Stimulated activated naive CD8-positive, alpha-beta T cell treated with anti-CD3 and anti-CD28 coated beads, Interleukin-15, amount 100 ng/mL, for 72 hours (primary cell): ENCODE results near the gene TPSD1.
"Not testable (repeated sequence)": the region's sequence is repeated elsewhere in the genome, so short reads cannot be mapped to it uniquely, and the experiment has no call there.

Source experiments
- ATAC-seq: fragments of 150-1000 bp; cut with Tn5 transposase; 2 replicates; pipeline ENCODE4 v1.10.0; 2021; ENCODE audit warnings: mild to moderate bottlenecking, moderate library complexity
- DNase-seq, 2 donors: peaks; one replicate each; pipeline ENCODE4 v3.0.0; 2021 to 2022
- H3K27ac Mint-ChIP-seq, 2 donors: one replicate each; pipeline ENCODE4 v1.8.0; 2022; ENCODE audit warnings: mild to moderate bottlenecking in 2 of 2, mixed read lengths in 2 of 2, moderate library complexity in 2 of 2
- H3K27me3 Mint-ChIP-seq: one replicate; pipeline ENCODE4 v1.8.0; 2022; ENCODE audit warnings: mixed read lengths
- H3K4me1 Mint-ChIP-seq: one replicate; pipeline ENCODE4 v1.8.0; 2022; ENCODE audit warnings: mild to moderate bottlenecking, mixed read lengths
- H3K4me3 Mint-ChIP-seq, 2 donors: one replicate each; pipeline ENCODE4 v1.8.0; 2022; ENCODE audit warnings: mild to moderate bottlenecking in 2 of 2, mixed read lengths in 2 of 2, moderate library complexity in 1 of 2
- H3K9me3 Mint-ChIP-seq, 2 donors: one replicate each; pipeline ENCODE4 v1.8.0; 2022; ENCODE audit warnings: mixed read lengths in 2 of 2

TPSD1 gene

GRCh38 chr16:1229476-1229875, 26.4 kb upstream of the TPSD1 start:
- not testable (repeated sequence) for H3K27ac Mint-ChIP-seq, H3K4me1 Mint-ChIP-seq, DNase-seq, H3K27me3 Mint-ChIP-seq, H3K9me3 Mint-ChIP-seq, H3K4me3 Mint-ChIP-seq
- peak; percentile 30 for ATAC-seq

DNA sequence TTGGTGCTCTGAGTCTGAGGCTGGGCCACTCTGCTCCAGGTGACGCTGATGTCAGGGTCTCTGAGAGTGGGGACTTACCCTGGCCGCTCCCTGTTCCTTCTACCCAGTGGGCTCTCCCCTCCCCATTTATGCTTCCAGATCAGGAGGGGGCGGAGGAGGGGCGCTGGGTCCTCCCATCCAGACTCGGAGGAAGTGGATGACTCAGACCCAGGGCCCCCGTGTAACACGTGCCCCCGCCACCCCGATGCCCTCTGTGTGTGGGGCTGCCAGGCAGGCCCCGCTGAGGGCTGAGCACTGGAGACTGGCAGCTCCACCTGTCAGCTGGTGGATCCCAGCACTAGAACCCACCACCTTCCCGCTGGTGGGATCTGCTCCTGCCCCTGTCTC, 25.8 kb upstream of the TPSD1 start, which contains the start of gene TPSB2:
Gene TPSB2, minus strand, starts transcription at position 101 of the 387 bp plus-strand sequence. CDS start 233 bp downstream, outside the sequence.
- not testable (repeated sequence) for H3K27ac Mint-ChIP-seq, H3K27me3 Mint-ChIP-seq, DNase-seq, H3K4me3 Mint-ChIP-seq, H3K4me1 Mint-ChIP-seq, H3K9me3 Mint-ChIP-seq
- peak; percentile 3 for ATAC-seq

- H3K27ac Mint-ChIP-seq, DNase-seq, H3K4me1 Mint-ChIP-seq, H3K27me3 Mint-ChIP-seq, H3K4me3 Mint-ChIP-seq, H3K9me3 Mint-ChIP-seq, ATAC-seq: not testable (repeated sequence)
These were observed 25.2 kb upstream of the TPSD1 start for GRCh38 chr16:1230471-1231212.

DNA sequence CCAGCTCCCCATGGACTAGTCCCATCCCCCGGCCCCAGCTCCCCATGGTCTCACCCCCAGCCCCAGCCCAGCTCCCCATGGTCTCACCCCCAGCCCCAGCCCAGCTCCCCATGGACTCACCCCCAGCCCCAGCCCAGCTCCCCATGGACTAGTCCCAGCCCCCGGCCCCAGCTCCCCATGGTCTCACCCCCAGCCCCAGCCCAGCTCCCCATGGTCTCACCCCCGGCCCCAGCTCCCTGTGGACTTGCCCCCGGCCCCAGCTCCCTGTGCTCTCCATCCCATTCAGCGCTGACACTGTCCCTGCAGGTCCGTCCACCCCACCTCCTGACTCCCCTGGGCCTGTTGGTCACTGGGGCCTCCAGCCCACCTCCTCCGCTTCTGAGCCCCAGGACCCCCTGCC, 24.6 kb upstream of the TPSD1 start:
- not testable (repeated sequence) for ATAC-seq, H3K4me3 Mint-ChIP-seq, H3K9me3 Mint-ChIP-seq, H3K4me1 Mint-ChIP-seq, DNase-seq, H3K27me3 Mint-ChIP-seq, H3K27ac Mint-ChIP-seq

GRCh38 chr16:1232049-1232748, 23.7 kb upstream of the TPSD1 start:
- H3K27ac Mint-ChIP-seq, DNase-seq, H3K27me3 Mint-ChIP-seq, H3K4me1 Mint-ChIP-seq, H3K4me3 Mint-ChIP-seq, H3K9me3 Mint-ChIP-seq: not testable (repeated sequence)
- ATAC-seq, result peak; percentile 65

DNA sequence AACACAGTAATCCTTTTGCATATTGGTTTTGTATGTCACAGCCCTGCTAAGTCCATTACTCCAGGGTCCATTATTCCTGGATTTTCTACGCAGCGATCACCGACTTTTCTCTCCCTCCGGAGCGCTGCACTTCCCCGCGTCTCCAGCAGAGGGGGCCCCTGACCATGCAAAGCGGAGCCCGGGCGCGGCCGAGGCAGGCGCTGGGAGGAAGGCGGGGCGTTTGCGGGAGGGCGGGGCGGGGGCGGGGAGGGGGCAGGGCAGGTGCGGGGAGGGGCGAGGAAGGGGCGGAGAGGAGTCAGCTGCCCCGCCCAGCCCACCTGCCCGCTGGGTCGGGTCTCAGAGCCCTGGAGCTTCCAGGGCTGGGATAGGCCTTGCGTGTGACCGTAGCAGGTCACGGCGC, 19.2 kb upstream of the TPSD1 start:
- H3K4me3 Mint-ChIP-seq, H3K27ac Mint-ChIP-seq, H3K27me3 Mint-ChIP-seq, H3K4me1 Mint-ChIP-seq, DNase-seq, H3K9me3 Mint-ChIP-seq: not testable (repeated sequence)
- ATAC-seq, result peak; percentile 43

DNA sequence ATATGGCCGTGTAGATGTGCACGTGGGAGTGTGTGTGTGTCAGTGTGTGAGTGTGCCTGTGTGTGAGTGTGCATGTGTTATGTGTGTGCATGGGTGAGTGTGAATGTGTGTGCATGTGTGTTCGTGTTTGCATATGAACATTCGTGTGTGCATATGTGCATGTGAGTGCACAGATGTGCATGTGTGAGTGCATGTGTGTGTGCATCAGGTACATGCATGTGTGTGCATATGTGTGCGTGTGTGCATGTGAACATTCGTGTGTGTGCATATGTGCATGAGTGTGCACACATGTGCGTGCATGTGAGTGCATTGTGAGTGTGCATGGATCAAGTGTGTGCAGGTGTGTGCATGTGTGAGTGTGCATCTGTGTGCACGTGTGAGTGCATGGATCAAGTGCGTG, 17.9 kb upstream of the TPSD1 start:
- Mint-ChIP-seq H3K9me3 (no peaks in the 10 kb centered on the region), H3K4me3 (no peak overlapping the region), H3K27ac (no peak overlapping the region), H3K27me3 (no peaks in the 10 kb centered on the region), H3K4me1 (no peaks in the 10 kb centered on the region)
- DNase-seq (no peak), ATAC-seq (no peak)

DNA sequence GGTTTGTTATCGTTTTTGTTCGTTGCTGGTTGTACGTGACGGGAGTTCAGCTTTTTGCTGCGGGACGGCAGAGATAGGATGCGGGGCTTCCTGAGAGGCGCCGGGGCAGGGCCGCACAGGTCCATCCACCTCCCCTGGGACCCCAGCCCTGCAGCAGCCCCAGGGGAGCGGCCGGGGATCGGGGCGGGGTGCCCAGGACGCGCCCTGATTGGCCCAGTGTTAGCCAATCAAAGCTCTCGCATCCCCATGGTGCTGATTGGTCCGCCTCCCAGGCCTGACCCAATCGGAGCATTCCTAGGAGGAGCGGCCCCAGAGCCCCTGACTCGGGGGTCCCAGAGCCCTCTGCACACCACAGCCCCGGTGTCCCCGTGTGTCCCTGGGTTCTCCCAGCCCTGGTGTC, 17.0 kb upstream of the TPSD1 start:
- not testable (repeated sequence) for DNase-seq, ATAC-seq, H3K4me1 Mint-ChIP-seq, H3K9me3 Mint-ChIP-seq, H3K27me3 Mint-ChIP-seq, H3K27ac Mint-ChIP-seq, H3K4me3 Mint-ChIP-seq

DNA sequence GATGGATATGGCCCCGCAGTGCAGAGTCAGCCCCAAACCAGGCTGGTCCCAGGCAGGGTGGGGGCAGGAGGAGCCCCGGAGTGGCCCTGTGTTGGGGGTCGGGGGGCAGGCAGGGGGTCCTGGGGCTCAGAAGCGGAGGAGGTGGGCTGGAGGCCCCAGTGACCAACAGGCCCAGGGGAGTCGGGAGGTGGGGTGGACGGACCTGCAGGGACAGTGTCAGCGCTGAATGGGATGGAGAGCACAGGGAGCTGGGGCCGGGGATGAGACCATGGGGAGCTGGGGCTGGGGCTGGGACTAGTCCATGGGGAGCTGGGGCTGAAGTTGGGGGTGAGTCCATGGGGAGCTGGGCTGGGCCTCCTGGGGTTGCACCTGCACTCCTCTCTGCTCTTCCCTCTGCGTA, 16.3 kb upstream of the TPSD1 start:
- not testable (repeated sequence) for H3K9me3 Mint-ChIP-seq, H3K27ac Mint-ChIP-seq, DNase-seq, H3K4me3 Mint-ChIP-seq, ATAC-seq, H3K4me1 Mint-ChIP-seq, H3K27me3 Mint-ChIP-seq

DNA sequence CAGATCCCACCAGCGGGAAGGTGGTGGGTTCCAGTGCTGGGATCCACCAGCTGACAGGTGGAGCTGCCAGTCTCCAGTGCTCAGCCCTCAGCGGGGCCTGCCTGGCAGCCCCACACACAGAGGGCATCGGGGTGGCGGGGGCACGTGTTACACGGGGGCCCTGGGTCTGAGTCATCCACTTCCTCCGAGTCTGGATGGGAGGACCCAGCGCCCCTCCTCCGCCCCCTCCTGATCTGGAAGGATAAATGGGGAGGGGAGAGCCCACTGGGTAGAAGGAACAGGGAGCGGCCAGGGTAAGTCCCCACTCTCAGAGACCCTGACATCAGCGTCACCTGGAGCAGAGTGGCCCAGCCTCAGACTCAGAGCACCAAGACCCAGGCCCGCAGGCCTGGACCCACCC, 15.4 kb upstream of the TPSD1 start, which contains the start of gene TPSAB1:
Gene TPSAB1, plus strand, starts transcription at position 270 of the 400 bp plus-strand sequence. CDS start 234 bp downstream, outside the sequence.
- ATAC-seq, DNase-seq, H3K9me3 Mint-ChIP-seq, H3K27ac Mint-ChIP-seq, H3K27me3 Mint-ChIP-seq, H3K4me3 Mint-ChIP-seq, H3K4me1 Mint-ChIP-seq: not testable (repeated sequence)

- not testable (repeated sequence) for H3K27me3 Mint-ChIP-seq, DNase-seq, H3K4me3 Mint-ChIP-seq, H3K27ac Mint-ChIP-seq, H3K9me3 Mint-ChIP-seq
- peak; percentile 31 for ATAC-seq
- H3K4me1 Mint-ChIP-seq, result peaks cover 14% of the 10 kb centered on the region
These were observed 14.8 kb upstream of the TPSD1 start for GRCh38 chr16:1241081-1241480.

DNA sequence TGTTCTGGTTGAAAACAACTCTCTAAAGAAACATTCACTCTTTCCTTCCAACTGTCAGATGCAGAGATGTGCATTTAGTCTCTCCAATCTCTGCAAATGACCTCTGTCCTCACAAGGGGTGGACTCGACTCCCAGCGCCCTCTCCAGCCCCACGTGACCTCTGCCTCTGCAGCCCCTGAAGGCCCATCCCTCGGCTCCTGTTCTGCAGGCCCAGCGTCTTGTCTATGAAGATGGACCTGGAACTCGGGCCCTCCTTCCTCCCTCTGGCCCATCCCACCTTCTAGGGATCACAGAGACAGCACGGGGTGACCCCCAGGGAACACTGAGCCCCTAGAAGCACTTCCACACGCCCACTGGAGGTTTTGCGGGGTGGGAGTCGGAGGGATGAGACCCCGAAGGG, 12.5 kb upstream of the TPSD1 start:
- DNase-seq, ATAC-seq, H3K9me3 Mint-ChIP-seq, H3K27ac Mint-ChIP-seq: not testable (repeated sequence)
- peaks cover 14% of the 10 kb centered on the region for H3K4me1 Mint-ChIP-seq
- peak overlapping the region in 1 of 2 donors; percentile 13 for H3K4me3 Mint-ChIP-seq
- peaks cover 19% of the 10 kb centered on the region for H3K27me3 Mint-ChIP-seq

DNA sequence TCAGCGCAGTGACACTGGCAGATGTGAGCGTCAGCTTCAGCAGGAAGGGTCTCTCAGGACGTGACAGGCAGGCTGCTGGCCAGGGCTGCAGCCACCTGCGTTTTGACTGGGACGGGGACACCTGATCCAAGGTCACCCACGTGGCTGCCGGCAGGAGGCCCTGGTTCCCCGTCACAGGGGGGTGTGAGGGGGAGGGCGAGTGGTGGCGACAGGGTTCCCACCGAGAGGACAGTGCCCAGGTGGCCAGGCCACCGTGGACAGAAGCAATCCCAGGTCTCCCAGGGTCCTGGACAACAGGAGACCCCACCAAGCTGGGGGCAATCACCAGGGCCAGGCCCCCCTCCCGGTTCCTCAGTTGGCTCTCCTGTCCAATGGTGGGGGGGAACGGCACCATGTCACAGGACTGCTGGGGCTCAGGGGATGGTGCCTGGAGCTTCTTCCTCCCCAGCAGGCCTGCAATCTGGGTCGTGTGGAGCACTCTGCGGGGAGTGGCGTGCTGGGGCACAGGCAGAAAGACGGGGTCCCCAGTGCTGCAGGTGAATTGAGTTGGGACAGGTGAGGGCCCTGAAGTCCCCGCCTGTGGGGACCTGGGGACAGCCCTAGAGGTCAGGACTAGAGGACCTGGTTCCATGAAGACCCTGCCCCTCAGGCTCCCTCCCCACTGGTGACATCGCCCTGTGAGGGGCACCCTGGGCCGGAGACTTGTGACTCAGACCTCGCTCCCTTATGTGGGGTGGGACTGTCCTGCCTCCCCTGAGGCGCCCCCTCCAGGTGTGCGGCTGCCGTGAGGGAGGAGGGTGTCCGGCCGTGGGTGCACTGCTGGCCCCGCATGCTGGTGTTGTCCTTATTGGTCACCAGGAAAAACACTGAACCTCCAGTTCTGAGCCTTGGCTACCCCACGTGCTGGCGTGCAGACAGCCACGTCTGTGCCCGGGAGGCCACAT, 11.7 kb upstream of the TPSD1 start:
- H3K4me3 Mint-ChIP-seq, H3K9me3 Mint-ChIP-seq, ATAC-seq, H3K27ac Mint-ChIP-seq: not testable (repeated sequence)
- DNase-seq, result peak in 1 of 2 donors; percentile 8
- H3K4me1 Mint-ChIP-seq, result peaks cover 14% of the 10 kb centered on the region
- H3K27me3 Mint-ChIP-seq, result peaks cover 19% of the 10 kb centered on the region

DNA sequence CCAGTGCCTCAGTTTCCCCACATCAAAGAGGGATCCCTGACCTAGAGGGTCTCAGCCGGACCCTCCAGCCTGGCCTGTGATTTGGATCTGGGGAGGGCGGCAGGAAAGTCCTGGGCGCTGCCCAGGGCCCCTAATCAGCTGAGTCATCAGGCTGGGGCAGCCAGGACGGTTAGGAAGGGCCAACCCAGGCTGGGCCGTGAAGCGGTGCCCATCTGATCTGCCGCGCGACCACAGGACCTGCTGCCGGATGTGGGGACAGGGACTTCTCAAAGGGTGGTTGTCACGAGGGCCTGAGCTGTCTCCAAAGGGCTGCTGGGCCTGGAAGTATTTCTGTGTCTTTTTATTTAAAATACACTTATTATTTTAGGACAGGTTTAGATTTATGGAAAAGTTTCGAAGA, 11.0 kb upstream of the TPSD1 start:
- peak overlapping the region in 1 of 2 donors; percentile 19 for H3K27ac Mint-ChIP-seq
- H3K9me3 Mint-ChIP-seq, result no peaks in the 10 kb centered on the region
- ATAC-seq (peak; percentile 55), DNase-seq (peak in 1 of 2 donors; percentile 37)
- no peak overlapping the region for H3K4me3 Mint-ChIP-seq
- peaks cover 19% of the 10 kb centered on the region for H3K27me3 Mint-ChIP-seq
- H3K4me1 Mint-ChIP-seq, result peaks cover 14% of the 10 kb centered on the region

- H3K4me1 Mint-ChIP-seq, result peaks cover 14% of the 10 kb centered on the region
- H3K27ac Mint-ChIP-seq, result peak overlapping the region; percentile 40 to 82
- peak overlapping the region in 1 of 2 donors; percentile 63 for H3K4me3 Mint-ChIP-seq
- no peaks in the 10 kb centered on the region for H3K9me3 Mint-ChIP-seq
- ATAC-seq, result no peak
- no peak for DNase-seq
- H3K27me3 Mint-ChIP-seq, result peaks cover 19% of the 10 kb centered on the region
These were observed 10.3 kb upstream of the TPSD1 start for GRCh38 chr16:1245452-1246020.
